ENCODE measurements around the gene NHLH2.

- TF ChIP-seq USF1 (IDR thresholded peaks at IDR 0.05; ENCODE audit: borderline replicate concordance, low read depth) (no peak), CTCF (IDR thresholded peaks at IDR 0.05) (no peak), RAD21 (IDR thresholded peaks at IDR 0.05; ENCODE audit: low read length) (no peak), FOSL2 (IDR thresholded peaks at IDR 0.05; ENCODE audit: borderline replicate concordance, low read depth) (no peak), GABPA (IDR thresholded peaks at IDR 0.05; ENCODE audit: low read depth) (no peak), RFX5 (IDR thresholded peaks at IDR 0.05; ENCODE audit: low read length) (no peak), MAX (IDR thresholded peaks at IDR 0.05; ENCODE audit: low read depth) (no peak), POLR2AphosphoS5 (IDR thresholded peaks at IDR 0.05; ENCODE audit: low read depth, low read length) (no peak)
Observed at GRCh38 chr1:115826628-115827027, 14.3 kb downstream of the NHLH2 start.
